Right lobe of liver (tissue), 4 donors: ENCODE measurements around the gene FBXL13.

Experiments used
- POLR2A ChIP-seq: fragments of 450-650 bp; IDR thresholded peaks from one replicate; pipeline ENCODE4 v1.6.1; 2017; ENCODE audit warnings: antibody characterized with exemption, mild to moderate bottlenecking
- TF ChIP-seq, protein P1 (sequence below), 4 donors: fragments of 200-600 bp in 3 of 4; fragments of 450-650 bp in 1 of 4; IDR thresholded peaks; one replicate each; pipeline versions ENCODE4 v1.5.1 to v1.8.0; 2016 to 2022; ENCODE audit warnings: antibody characterized with exemption in 4 of 4, mild to moderate bottlenecking in 2 of 4
- donor health status: DM: no; HTN: no; CAD: no.
- donor health status: DM: no; HTN: no; CAD: no.
- donor health status: DM: no; HTN: yes; CAD: no.

DNA sequence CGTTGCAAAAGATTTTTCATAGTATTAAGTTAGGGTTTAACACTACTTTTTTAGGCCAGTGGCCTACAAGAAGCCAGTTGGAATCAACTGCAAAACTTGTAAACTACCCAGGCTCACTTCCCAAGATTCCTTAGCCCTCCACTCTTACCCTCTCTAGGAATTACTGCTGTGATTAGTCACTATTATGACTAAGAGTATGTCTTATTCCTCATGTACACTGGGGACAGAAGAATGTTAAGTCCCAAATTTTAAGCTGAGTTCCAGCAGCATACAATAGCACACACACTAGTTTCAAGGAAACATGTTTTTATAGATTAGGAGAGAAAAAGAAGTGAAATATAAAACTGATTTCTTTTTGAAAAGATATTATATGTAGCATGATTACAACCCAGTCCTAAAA lies 42.8 kb downstream of the FBXL13 start:
- TF ChIP-seq, protein P1, sequence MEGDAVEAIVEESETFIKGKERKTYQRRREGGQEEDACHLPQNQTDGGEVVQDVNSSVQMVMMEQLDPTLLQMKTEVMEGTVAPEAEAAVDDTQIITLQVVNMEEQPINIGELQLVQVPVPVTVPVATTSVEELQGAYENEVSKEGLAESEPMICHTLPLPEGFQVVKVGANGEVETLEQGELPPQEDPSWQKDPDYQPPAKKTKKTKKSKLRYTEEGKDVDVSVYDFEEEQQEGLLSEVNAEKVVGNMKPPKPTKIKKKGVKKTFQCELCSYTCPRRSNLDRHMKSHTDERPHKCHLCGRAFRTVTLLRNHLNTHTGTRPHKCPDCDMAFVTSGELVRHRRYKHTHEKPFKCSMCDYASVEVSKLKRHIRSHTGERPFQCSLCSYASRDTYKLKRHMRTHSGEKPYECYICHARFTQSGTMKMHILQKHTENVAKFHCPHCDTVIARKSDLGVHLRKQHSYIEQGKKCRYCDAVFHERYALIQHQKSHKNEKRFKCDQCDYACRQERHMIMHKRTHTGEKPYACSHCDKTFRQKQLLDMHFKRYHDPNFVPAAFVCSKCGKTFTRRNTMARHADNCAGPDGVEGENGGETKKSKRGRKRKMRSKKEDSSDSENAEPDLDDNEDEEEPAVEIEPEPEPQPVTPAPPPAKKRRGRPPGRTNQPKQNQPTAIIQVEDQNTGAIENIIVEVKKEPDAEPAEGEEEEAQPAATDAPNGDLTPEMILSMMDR (IDR thresholded peaks at IDR 0.05): no peak
- TF ChIP-seq POLR2A: no peak
